ENCODE data around the gene SMC1B. TPM values are rescaled to one million over a fixed set of nuclear protein-coding genes. Genes with fewer than 3 reads are reported as not detected.
A peak's percentile ranks its signal among the peaks of the same experiment; 100 is the strongest.

SMC1B gene
- total and polyA plus RNA-seq, 4 donors: 0.01 to 0.04 TPM; not detected in 2

DNA sequence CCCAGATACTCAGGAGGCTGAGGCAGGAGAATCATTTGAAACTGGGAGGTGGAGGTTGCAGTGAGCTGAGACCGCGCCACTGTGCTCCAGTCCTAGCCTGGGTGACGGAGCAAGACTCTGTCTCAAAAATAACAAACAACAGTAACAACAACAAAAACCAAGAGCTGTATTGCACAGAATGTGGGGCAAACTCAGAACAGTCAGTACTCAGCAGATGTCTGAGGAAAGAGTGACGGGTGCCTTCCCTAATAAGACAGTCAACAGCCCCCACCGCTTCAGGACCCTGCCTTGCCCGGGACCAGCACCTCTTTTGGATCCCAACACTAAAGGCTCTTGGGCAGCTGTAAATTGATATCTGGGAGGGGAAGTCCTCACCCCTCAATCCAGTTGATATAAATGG is 40.4 kb upstream of the SMC1B start:
- Histone ChIP-seq H3K36me3 (ENCODE audit: control insufficient read depth in 4 of 4, insufficient read depth in 4 of 4, low read length in 4 of 4) (no peaks in the 10 kb centered on the region), H3K4me3 (no peak overlapping the region), H3K27ac (ENCODE audit: low read depth in 1 of 2, low read length in 1 of 2) (no peak overlapping the region), H3K4me1 (ENCODE audit: control insufficient read depth in 5 of 5, insufficient read depth in 5 of 5, low read length in 5 of 5) (peaks cover 0 to 43% (median 5%) of the 10 kb centered on the region in 5 donors), H3K9ac (ENCODE audit: insufficient read depth in 1 of 2, low read length in 2 of 2) (no peak overlapping the region), H3K27me3 (ENCODE audit: control insufficient read depth in 3 of 3, insufficient read depth in 3 of 3, low read length in 2 of 3) (no peaks in the 10 kb centered on the region), H3K9me3 (ENCODE audit: control insufficient read depth in 4 of 4, insufficient read depth in 3 of 4, low read length in 3 of 4) (no peaks in the 10 kb centered on the region)
- no peak for ATAC-seq (ENCODE audit: insufficient read depth, low FRiP score)
- no peak for DNase-seq
- WGBS, 2 donors: 93 to 94% methylated on average over 6 of the region's 6 CpGs
- TF ChIP-seq, protein P1, sequence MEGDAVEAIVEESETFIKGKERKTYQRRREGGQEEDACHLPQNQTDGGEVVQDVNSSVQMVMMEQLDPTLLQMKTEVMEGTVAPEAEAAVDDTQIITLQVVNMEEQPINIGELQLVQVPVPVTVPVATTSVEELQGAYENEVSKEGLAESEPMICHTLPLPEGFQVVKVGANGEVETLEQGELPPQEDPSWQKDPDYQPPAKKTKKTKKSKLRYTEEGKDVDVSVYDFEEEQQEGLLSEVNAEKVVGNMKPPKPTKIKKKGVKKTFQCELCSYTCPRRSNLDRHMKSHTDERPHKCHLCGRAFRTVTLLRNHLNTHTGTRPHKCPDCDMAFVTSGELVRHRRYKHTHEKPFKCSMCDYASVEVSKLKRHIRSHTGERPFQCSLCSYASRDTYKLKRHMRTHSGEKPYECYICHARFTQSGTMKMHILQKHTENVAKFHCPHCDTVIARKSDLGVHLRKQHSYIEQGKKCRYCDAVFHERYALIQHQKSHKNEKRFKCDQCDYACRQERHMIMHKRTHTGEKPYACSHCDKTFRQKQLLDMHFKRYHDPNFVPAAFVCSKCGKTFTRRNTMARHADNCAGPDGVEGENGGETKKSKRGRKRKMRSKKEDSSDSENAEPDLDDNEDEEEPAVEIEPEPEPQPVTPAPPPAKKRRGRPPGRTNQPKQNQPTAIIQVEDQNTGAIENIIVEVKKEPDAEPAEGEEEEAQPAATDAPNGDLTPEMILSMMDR (IDR thresholded peaks at IDR 0.05; ENCODE audit: control extremely low read depth, extremely low read depth): no peak

GRCh38 chr22:45452565-45453379 is 39.4 kb upstream of the SMC1B start:
- no peaks in the 10 kb centered on the region for H3K27me3 ChIP-seq (ENCODE audit: control insufficient read depth in 3 of 3, insufficient read depth in 3 of 3, low read length in 2 of 3)
- H3K9ac ChIP-seq (ENCODE audit: insufficient read depth in 1 of 2, low read length in 2 of 2): no peak overlapping the region
- WGBS, 2 donors: 67 to 76% methylated on average over 8 of the region's 8 CpGs
- TF ChIP-seq, protein P1 (IDR thresholded peaks at IDR 0.05; ENCODE audit: control extremely low read depth, extremely low read depth): no peak
- H3K9me3 ChIP-seq (ENCODE audit: control insufficient read depth in 4 of 4, insufficient read depth in 3 of 4, low read length in 3 of 4): no peaks in the 10 kb centered on the region
- DNase-seq: no peak
- H3K4me1 ChIP-seq (ENCODE audit: control insufficient read depth in 5 of 5, insufficient read depth in 5 of 5, low read length in 5 of 5): peaks cover 0 to 47% (median 9%) of the 10 kb centered on the region in 5 donors
- H3K4me3 ChIP-seq: no peak overlapping the region
- H3K27ac ChIP-seq (ENCODE audit: low read depth in 1 of 2, low read length in 1 of 2): peak overlapping the region in 1 of 2 donors; percentile 15
- ATAC-seq (ENCODE audit: insufficient read depth, low FRiP score): no peak
- no peaks in the 10 kb centered on the region for H3K36me3 ChIP-seq (ENCODE audit: control insufficient read depth in 4 of 4, insufficient read depth in 4 of 4, low read length in 4 of 4)

- no peak for ATAC-seq (ENCODE audit: insufficient read depth, low FRiP score)
- 75 to 81% methylated on average over 6 of the region's 6 CpGs for WGBS, 2 donors
- H3K36me3 ChIP-seq (ENCODE audit: control insufficient read depth in 4 of 4, insufficient read depth in 4 of 4, low read length in 4 of 4): no peaks in the 10 kb centered on the region
- no peak overlapping the region for H3K27ac ChIP-seq (ENCODE audit: low read depth in 1 of 2, low read length in 1 of 2)
- no peaks in the 10 kb centered on the region for H3K9me3 ChIP-seq (ENCODE audit: control insufficient read depth in 4 of 4, insufficient read depth in 3 of 4, low read length in 3 of 4)
- TF ChIP-seq, protein P1 (IDR thresholded peaks at IDR 0.05; ENCODE audit: control extremely low read depth, extremely low read depth): no peak
- H3K9ac ChIP-seq (ENCODE audit: insufficient read depth in 1 of 2, low read length in 2 of 2): no peak overlapping the region
- no peak overlapping the region for H3K4me3 ChIP-seq
- H3K27me3 ChIP-seq (ENCODE audit: control insufficient read depth in 3 of 3, insufficient read depth in 3 of 3, low read length in 2 of 3): no peaks in the 10 kb centered on the region
- DNase-seq: no peak
- peaks cover 0 to 47% (median 9%) of the 10 kb centered on the region in 5 donors for H3K4me1 ChIP-seq (ENCODE audit: control insufficient read depth in 5 of 5, insufficient read depth in 5 of 5, low read length in 5 of 5)
These were observed 38.6 kb upstream of the SMC1B start for GRCh38 chr22:45451972-45452371.

All from lung (tissue), 12 donors.